Activated CD8-positive, alpha-beta T cell treated with anti-CD3 and anti-CD28 coated beads for 36 hours (primary cell): ENCODE results near the gene SSBP3. TPM values are rescaled to one million over a fixed set of nuclear protein-coding genes. Genes with fewer than 3 reads are reported as not detected.

ENCODE experiments used
- ATAC-seq: fragments of 200-7000 bp; cut with Tn5 transposase; one replicate; pipeline ENCODE4 v1.10.0; 2021; ENCODE audit warnings: mild to moderate bottlenecking, moderate library complexity
- CTCF ChIA-PET: fragments of 350-600 bp; sonication (Branson Sonifier 250); formaldehyde crosslinking; loops from one replicate; lab custom pipeline; 2021; ENCODE audit warnings: antibody characterized with exemption; lab: Charles Lee
- POLR2A ChIA-PET: fragments of 350-600 bp; sonication (Branson Sonifier 250); formaldehyde crosslinking; loops from one replicate; lab custom pipeline; 2021; ENCODE audit warnings: antibody characterized with exemption; lab: Charles Lee
- DNase-seq: peaks from one replicate; pipeline ENCODE4 v3.0.0-alpha.2; 2020
- H3K27ac Mint-ChIP-seq: one replicate; pipeline ENCODE4 v1.8.0; 2021; ENCODE audit warnings: mild to moderate bottlenecking, mixed read lengths
- H3K27me3 Mint-ChIP-seq: one replicate; pipeline ENCODE4 v1.8.0; 2021; ENCODE audit warnings: mixed read lengths
- H3K36me3 Mint-ChIP-seq: one replicate; pipeline ENCODE4 v1.8.0; 2021; ENCODE audit warnings: low read depth, mixed read lengths
- H3K4me1 Mint-ChIP-seq: one replicate; pipeline ENCODE4 v1.8.0; 2021; ENCODE audit warnings: low read depth, mixed read lengths
- H3K4me3 Mint-ChIP-seq: one replicate; pipeline ENCODE4 v1.8.0; 2021; ENCODE audit warnings: mild to moderate bottlenecking, moderate library complexity, mixed read lengths
- H3K9me3 Mint-ChIP-seq: one replicate; pipeline ENCODE4 v1.8.0; 2021; ENCODE audit warnings: mixed read lengths
- CTCF ChIP-seq: fragments of 200-600 bp; IDR thresholded peaks from one replicate; pipeline ENCODE4 v1.8.0; 2022; ENCODE audit warnings: antibody characterized with exemption, mild to moderate bottlenecking
- intact Hi-C: fragments of 100-400 bp; cut with micrococcal nuclease; formaldehyde crosslinking; loops from one replicate; pipeline ENCODE4 v1.10.0; 2022
- total RNA-seq, 2 experiments: library from RNA; stranded (reverse); gene quantifications; one replicate each; pipeline ENCODE4 v1.2.3, GENCODE V29; 2021

Gene SSBP3
- total RNA-seq, 2 experiments from 2014 or later: 62.6 to 67.8 TPM

GRCh38 chr1:54220004-54220811 lies 186.0 kb downstream of the SSBP3 start:
- Mint-ChIP-seq H3K27me3 (no peaks in the 10 kb centered on the region), H3K4me1 (peaks cover 3% of the 10 kb centered on the region), H3K27ac (peak overlapping the region; percentile 74), H3K9me3 (no peaks in the 10 kb centered on the region), H3K36me3 (peaks cover 26% of the 10 kb centered on the region), H3K4me3 (no peak overlapping the region)
- DNase-seq (no peak), ATAC-seq (no peak)
- intact Hi-C loops: no loop called here
- ChIA-PET CTCF (interaction anchor here (1.4 kb wide), 1 partner anchor 19 kb away, joined by 3 read pairs; no protein-coding TSS in a partner anchor), POLR2A (interaction anchor here (1.0 to 1.2 kb wide), 3 partner anchors 10 to 186 kb away, joined by 3 to 4 read pairs (median 3); partner anchors contain the start of gene SSBP3)
- TF ChIP-seq CTCF: no peak

- CTCF ChIA-PET: interaction anchor here (0.6 to 1.4 kb wide), 2 partner anchors 18 to 138 kb away, joined by 3 read pairs; no protein-coding TSS in a partner anchor
- H3K36me3 Mint-ChIP-seq: peaks cover 26% of the 10 kb centered on the region
- POLR2A ChIA-PET: interaction anchor here (0.8 to 1.2 kb wide), 2 partner anchors 11 to 19 kb away, joined by 4 read pairs; no protein-coding TSS in a partner anchor
Measured at GRCh38 chr1:54219688-54220003, 186.5 kb downstream of the SSBP3 start.

GRCh38 chr1:54218883-54219687 lies 187.1 kb downstream of the SSBP3 start:
- no peak for TF ChIP-seq CTCF

More at GRCh38 chr1:54219688-54220003, 186.5 kb downstream of the SSBP3 start:
- DNase-seq (no peak), ATAC-seq (no peak)
- Mint-ChIP-seq H3K9me3 (no peaks in the 10 kb centered on the region), H3K27me3 (no peaks in the 10 kb centered on the region), H3K4me3 (no peak overlapping the region), H3K27ac (peak overlapping the region; percentile 74), H3K4me1 (peaks cover 3% of the 10 kb centered on the region)
- intact Hi-C loops: no loop called here
- TF ChIP-seq CTCF: no peak

GRCh38 chr1:54215523-54215922 lies 190.7 kb downstream of the SSBP3 start:
- Mint-ChIP-seq H3K9me3 (no peaks in the 10 kb centered on the region), H3K36me3 (peaks cover 50% of the 10 kb centered on the region), H3K27me3 (no peaks in the 10 kb centered on the region), H3K4me3 (no peak overlapping the region), H3K4me1 (peaks cover 3% of the 10 kb centered on the region), H3K27ac (no peak overlapping the region)
- no peak for TF ChIP-seq CTCF
- DNase-seq: no peak
- intact Hi-C loops: no loop called here
- no peak for ATAC-seq
- ChIA-PET CTCF (no interaction called here), POLR2A (interaction anchor here (0.6 kb wide), 1 partner anchor 151 kb away, joined by 3 read pairs; no protein-coding TSS in a partner anchor)

More at GRCh38 chr1:54218883-54219687, 187.1 kb downstream of the SSBP3 start:
- no peaks in the 10 kb centered on the region for H3K9me3 Mint-ChIP-seq
- ATAC-seq: no peak
- H3K36me3 Mint-ChIP-seq: peaks cover 31% of the 10 kb centered on the region
- no peak for DNase-seq
- H3K27me3 Mint-ChIP-seq: no peaks in the 10 kb centered on the region
- ChIA-PET POLR2A (interaction anchor here (0.6 to 0.8 kb wide), 2 partner anchors 11 to 15 kb away, joined by 3 to 4 read pairs; no protein-coding TSS in a partner anchor), CTCF (interaction anchor here (0.6 to 1.4 kb wide), 2 partner anchors 18 to 137 kb away, joined by 3 read pairs; no protein-coding TSS in a partner anchor)
- H3K4me3 Mint-ChIP-seq: no peak overlapping the region
- intact Hi-C loops: no loop called here
- peak overlapping the region; percentile 43 for H3K27ac Mint-ChIP-seq
- H3K4me1 Mint-ChIP-seq: peaks cover 3% of the 10 kb centered on the region
